HG02884 (cell line): ENCODE data around the gene SEC14L3.

Experiments
- ATAC-seq: cut with Tn5 transposase; IDR thresholded peaks from one replicate; pipeline ENCODE4 v1.9.1; 2021; ENCODE audit warnings: mild to moderate bottlenecking, moderate library complexity; ENCODE audit not compliant: unreplicated experiment

SEC14L3 gene

GRCh38 chr22:30445438-30446145 is 26.2 kb downstream of the SEC14L3 start:
- no peak for ATAC-seq

- ATAC-seq = no peak
These were observed 27.0 kb downstream of the SEC14L3 start for GRCh38 chr22:30444632-30445437.

- no peak for ATAC-seq
These were observed 30.7 kb downstream of the SEC14L3 start for GRCh38 chr22:30441088-30441487.

- no peak for ATAC-seq
These were observed 32.0 kb downstream of the SEC14L3 start for GRCh38 chr22:30439836-30440235.

GRCh38 chr22:30439226-30439625 is 32.6 kb downstream of the SEC14L3 start:
- ATAC-seq = no peak

- ATAC-seq = no peak
These were observed 33.3 kb downstream of the SEC14L3 start for GRCh38 chr22:30438559-30438958.

- ATAC-seq = no peak
These were observed 35.6 kb downstream of the SEC14L3 start for GRCh38 chr22:30436196-30436595.

GRCh38 chr22:30435674-30436126 is 36.1 kb downstream of the SEC14L3 start:
- no peak for ATAC-seq

GRCh38 chr22:30434843-30435242 is 37.0 kb downstream of the SEC14L3 start:
- ATAC-seq = no peak

- no peak for ATAC-seq
These were observed 38.0 kb downstream of the SEC14L3 start for GRCh38 chr22:30433773-30434172.

- ATAC-seq = no peak
These were observed 38.6 kb downstream of the SEC14L3 start for GRCh38 chr22:30433227-30433626.

- ATAC-seq = no peak
These were observed 39.3 kb downstream of the SEC14L3 start for GRCh38 chr22:30432520-30432919.

GRCh38 chr22:30432096-30432495 is 39.7 kb downstream of the SEC14L3 start:
- no peak for ATAC-seq

- no peak for ATAC-seq
These were observed 40.9 kb downstream of the SEC14L3 start for GRCh38 chr22:30430933-30431332.

- no peak for ATAC-seq
These were observed 41.9 kb downstream of the SEC14L3 start for GRCh38 chr22:30429887-30430286.

GRCh38 chr22:30427871-30428270 is 43.9 kb downstream of the SEC14L3 start:
- ATAC-seq = no peak

- no peak for ATAC-seq
These were observed 45.1 kb downstream of the SEC14L3 start for GRCh38 chr22:30426388-30427353.

- no peak for ATAC-seq
These were observed 46.0 kb downstream of the SEC14L3 start, which contains the start of gene MTFP1 for GRCh38 chr22:30425616-30426387. Gene MTFP1, plus strand, starts transcription at chr22:30425768. Its CDS starts 112 bp downstream, at chr22:30425880.

GRCh38 chr22:30425327-30425615 is 46.5 kb downstream of the SEC14L3 start:
- no peak for ATAC-seq
